HCT116 (cell line): ENCODE measurements around the gene ZNF423. TPM values are rescaled to one million over a fixed set of nuclear protein-coding genes. Genes with fewer than 3 reads are reported as not detected.

ENCODE experiments used
- ATAC-seq: fragments of 200-7000 bp; cut with Tn5 transposase; 2 replicates; pipeline ENCODE4 v1.9.1; 2020; ENCODE audit warnings: mild to moderate bottlenecking, moderate library complexity
- BruUV-seq: library from RNA; stranded (reverse); fragments of 400-500 nt; replicated peaks from 2 replicates; lab custom pipeline; 2021; lab: Mats Ljungman, UMichigan
- CTCF ChIA-PET: fragments of 300-600 bp; sonication (Branson Sonifier 250); formaldehyde crosslinking; loops from one replicate; lab custom pipeline; 2021; ENCODE audit warnings: antibody characterized with exemption; lab: Charles Lee
- POLR2A ChIA-PET: fragments of 300-600, 350-600 bp; sonication (Branson Sonifier 250); formaldehyde crosslinking; loops from one replicate; lab custom pipeline; 2021; ENCODE audit warnings: antibody characterized with exemption; lab: Charles Lee
- RAD21 ChIA-PET, 2 experiments: fragments of 300-600 bp; sonication (Branson Sonifier 250); formaldehyde crosslinking; loops; one replicate each; lab custom pipeline; 2023; ENCODE audit warnings: low total read pairs in 2 of 2; ENCODE audit not compliant: uncharacterized antibody in 2 of 2, unreplicated experiment in 2 of 2, low non-redundant PET in 1 of 2; lab: Charles Lee
- DNase-seq: peaks from one replicate; pipeline ENCODE4 v3.0.0-alpha.2; 2010; ENCODE audit warnings: low read depth, low spot score
- H2AFZ ChIP-seq: fragments of 200-600 bp; shearing (Covaris generic), sonication (generic); 2 replicates; pipeline ENCODE4 v1.6.1; 2017; ENCODE audit warnings: low read depth, mixed run types, mixed read lengths, antibody characterized with exemption, low read length; ENCODE audit not compliant: poor library complexity, severe bottlenecking
- H3K27ac ChIP-seq: 2 replicates; pipeline ENCODE4 v1.5.1; 2012; ENCODE audit warnings: low read depth, low read length
- H3K27me3 ChIP-seq: fragments of 200-600 bp; sonication (generic); 2 replicates; pipeline ENCODE4 v1.6.1; 2016; ENCODE audit warnings: mixed run types, low read length, mixed read lengths; ENCODE audit not compliant: insufficient read depth
- H3K36me3 ChIP-seq, 2 experiments: fragments of 200-500 bp in 1 of 2; fragments of 200-600 bp in 1 of 2; sonication (Bioruptor generic) in 1 of 2; sonication (generic) in 1 of 2; 2 replicates each; pipeline versions ENCODE4 v1.5.1 to v1.6.1; 2014 to 2016; ENCODE audit warnings: low read length in 2 of 2, inconsistent platforms in 1 of 2, mixed read lengths in 1 of 2, mixed run types in 1 of 2; ENCODE audit not compliant: insufficient read depth in 2 of 2, control insufficient read depth in 1 of 2
- H3K4me1 ChIP-seq, 2 experiments: fragments of 200-600 bp in 1 of 2; sonication (generic) in 1 of 2; 2 replicates each; pipeline versions ENCODE4 v1.5.1 to v1.6.1; 2012 to 2017; ENCODE audit warnings: low read length in 2 of 2, inconsistent platforms in 1 of 2, mild to moderate bottlenecking in 1 of 2, mixed read lengths in 1 of 2, mixed run types in 1 of 2, moderate library complexity in 1 of 2; ENCODE audit not compliant: insufficient read depth in 2 of 2, control insufficient read depth in 1 of 2
- H3K4me2 ChIP-seq: fragments of 200-600 bp; sonication (generic); 2 replicates; pipeline ENCODE4 v1.6.1; 2017; ENCODE audit warnings: mixed run types, low read length, mixed read lengths
- H3K4me3 ChIP-seq, 2 experiments: fragments of 200-600 bp in 1 of 2; sonication (generic) in 1 of 2; replicated peaks in 1 of 2; 2 replicates each; pipeline ENCODE4 v1.5.1; 2011 to 2016; ENCODE audit warnings: low read length in 2 of 2, control low read depth in 1 of 2, low read depth in 1 of 2, mild to moderate bottlenecking in 1 of 2, mixed read lengths in 1 of 2, mixed run types in 1 of 2
- H3K79me2 ChIP-seq: fragments of 200-600 bp; sonication (generic); 2 replicates; pipeline ENCODE4 v1.6.1; 2017; ENCODE audit warnings: mild to moderate bottlenecking, mixed run types, low read length, moderate library complexity, mixed read lengths; ENCODE audit not compliant: insufficient read depth
- H3K9ac ChIP-seq: fragments of 200-600 bp; sonication (generic); 2 replicates; pipeline ENCODE4 v1.6.1; 2016; ENCODE audit warnings: low read length, mixed read lengths
- H3K9me2 ChIP-seq: fragments of 200-600 bp; sonication (generic), shearing (Covaris generic); 2 replicates; pipeline ENCODE4 v1.6.1; 2017; ENCODE audit warnings: mixed run types, mild to moderate bottlenecking, moderate library complexity; ENCODE audit not compliant: insufficient read depth
- H3K9me3 ChIP-seq, 2 experiments: fragments of 200-500 bp in 1 of 2; fragments of 200-600 bp in 1 of 2; sonication (Bioruptor generic) in 1 of 2; sonication (generic) in 1 of 2; 2 replicates each; pipeline ENCODE4 v1.6.1; 2014 to 2017; ENCODE audit warnings: low read length in 2 of 2, mixed read lengths in 2 of 2, inconsistent platforms in 1 of 2, low read depth in 1 of 2, mild to moderate bottlenecking in 1 of 2, mixed run types in 1 of 2, moderate library complexity in 1 of 2; ENCODE audit not compliant: control insufficient read depth in 1 of 2, insufficient read depth in 1 of 2
- H4K20me1 ChIP-seq: fragments of 200-600 bp; sonication (generic), shearing (Covaris generic); 2 replicates; pipeline ENCODE4 v1.6.1; 2017; ENCODE audit warnings: mixed run types, mild to moderate bottlenecking, moderate library complexity; ENCODE audit not compliant: insufficient read depth
- CBX3 ChIP-seq: IDR thresholded peaks from 2 replicates; pipeline ENCODE4 v1.6.1; 2012; ENCODE audit warnings: low read depth
- CEBPB ChIP-seq: IDR thresholded peaks from 2 replicates; pipeline ENCODE4 v1.6.1; 2012; ENCODE audit warnings: low read depth
- ELF1 ChIP-seq: IDR thresholded peaks from 2 replicates; pipeline ENCODE4 v1.6.1; 2012; ENCODE audit warnings: low read depth, borderline replicate concordance
- EZH2phosphoT487 ChIP-seq: fragments of 200-600 bp; IDR thresholded peaks from 2 replicates; pipeline ENCODE4 v1.6.1; 2018; ENCODE audit warnings: antibody characterized with exemption, borderline replicate concordance
- FOSL1 ChIP-seq: IDR thresholded peaks from 2 replicates; pipeline ENCODE4 v1.6.1; 2012; ENCODE audit warnings: low read depth
- POLR2AphosphoS5 ChIP-seq: IDR thresholded peaks from 2 replicates; pipeline ENCODE4 v1.6.1; 2011; ENCODE audit warnings: mild to moderate bottlenecking, low read depth, low read length, moderate library complexity
- SP1 ChIP-seq: IDR thresholded peaks from 2 replicates; pipeline ENCODE4 v1.6.1; 2012; ENCODE audit warnings: low read depth
- SRF ChIP-seq: IDR thresholded peaks from 2 replicates; pipeline ENCODE4 v1.6.1; 2012; ENCODE audit warnings: low read depth
- YY1 ChIP-seq: IDR thresholded peaks from 2 replicates; pipeline ENCODE4 v1.6.1; 2011; ENCODE audit warnings: low read length, low read depth, moderate library complexity, mild to moderate bottlenecking; ENCODE audit not compliant: insufficient replicate concordance; ENCODE audit errors: extremely low read depth
- ZFX ChIP-seq: fragments of 450-650 bp; IDR thresholded peaks from 2 replicates; pipeline ENCODE4 v1.6.1; 2017
- ZNF274 ChIP-seq: fragments of 200-500 bp; sonication (Bioruptor generic); IDR thresholded peaks from 2 replicates; pipeline ENCODE4 v1.6.1; 2014; ENCODE audit warnings: mild to moderate bottlenecking, low read depth, low read length, inconsistent platforms
- intact Hi-C: fragments of 100-400 bp; cut with micrococcal nuclease; formaldehyde crosslinking; loops from 2 replicates; pipeline ENCODE4 v1.10.0; 2022
- total RNA-seq: library from RNA; stranded (reverse); gene quantifications from one replicate; pipeline ENCODE4 v1.2.1, GENCODE V29; 2021; ENCODE audit not compliant: unreplicated experiment
- TF ChIP-seq, protein P1 (sequence below), 3 experiments: fragments of 200-600 bp in 1 of 3; sonication (generic) in 1 of 3; IDR thresholded peaks in 2 of 3; conservative IDR thresholded peaks in 1 of 3; 2 replicates each; pipeline ENCODE4 v1.5.1; 2012 to 2017; ENCODE audit warnings: low read depth in 2 of 3, low read length in 2 of 3, antibody characterized with exemption in 1 of 3, borderline replicate concordance in 1 of 3, control low read depth in 1 of 3, mild to moderate bottlenecking in 1 of 3, mixed read lengths in 1 of 3, mixed run types in 1 of 3, moderate library complexity in 1 of 3; ENCODE audit not compliant: insufficient read depth in 1 of 3
- TF ChIP-seq, protein P2 (sequence below): IDR thresholded peaks from 2 replicates; pipeline ENCODE4 v1.6.1; 2012
- TF ChIP-seq, protein P3 (sequence below): IDR thresholded peaks from 2 replicates; pipeline ENCODE4 v1.6.1; 2012

Gene ZNF423
- total RNA-seq, 1 experiment from 2014 or later: 0.22 TPM

- CTCF ChIA-PET: no interaction called here
- Histone ChIP-seq H3K36me3 (no peaks in the 10 kb centered on the region), H4K20me1 (no peaks in the 10 kb centered on the region), H3K79me2 (no peaks in the 10 kb centered on the region), H3K4me1 (no peaks in the 10 kb centered on the region), H3K9ac (no peak overlapping the region), H3K4me3 (no peak overlapping the region), H3K9me3 (no peaks in the 10 kb centered on the region), H3K4me2 (no peak overlapping the region), H3K27ac (no peak overlapping the region), H3K9me2 (no peaks in the 10 kb centered on the region), H2AFZ (no peak overlapping the region), H3K27me3 (0 out of 2 replicates have a peak, but pooled peaks cover 3% of the 10 kb centered on the region)
- ATAC-seq (no peak), DNase-seq (no peak)
- RAD21 ChIA-PET: no interaction called here
- POLR2A ChIA-PET: no interaction called here
- intact Hi-C loops: no loop called here
- no TSS peak for BruUV-seq
- no peak for TF ChIP-seq POLR2AphosphoS5
- no peak for TF ChIP-seq ELF1
- TF ChIP-seq CEBPB: no peak
- no peak for TF ChIP-seq ZNF274
- no peak for TF ChIP-seq SRF
- no peak for TF ChIP-seq EZH2phosphoT487
- TF ChIP-seq, protein P1, sequence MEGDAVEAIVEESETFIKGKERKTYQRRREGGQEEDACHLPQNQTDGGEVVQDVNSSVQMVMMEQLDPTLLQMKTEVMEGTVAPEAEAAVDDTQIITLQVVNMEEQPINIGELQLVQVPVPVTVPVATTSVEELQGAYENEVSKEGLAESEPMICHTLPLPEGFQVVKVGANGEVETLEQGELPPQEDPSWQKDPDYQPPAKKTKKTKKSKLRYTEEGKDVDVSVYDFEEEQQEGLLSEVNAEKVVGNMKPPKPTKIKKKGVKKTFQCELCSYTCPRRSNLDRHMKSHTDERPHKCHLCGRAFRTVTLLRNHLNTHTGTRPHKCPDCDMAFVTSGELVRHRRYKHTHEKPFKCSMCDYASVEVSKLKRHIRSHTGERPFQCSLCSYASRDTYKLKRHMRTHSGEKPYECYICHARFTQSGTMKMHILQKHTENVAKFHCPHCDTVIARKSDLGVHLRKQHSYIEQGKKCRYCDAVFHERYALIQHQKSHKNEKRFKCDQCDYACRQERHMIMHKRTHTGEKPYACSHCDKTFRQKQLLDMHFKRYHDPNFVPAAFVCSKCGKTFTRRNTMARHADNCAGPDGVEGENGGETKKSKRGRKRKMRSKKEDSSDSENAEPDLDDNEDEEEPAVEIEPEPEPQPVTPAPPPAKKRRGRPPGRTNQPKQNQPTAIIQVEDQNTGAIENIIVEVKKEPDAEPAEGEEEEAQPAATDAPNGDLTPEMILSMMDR (IDR thresholded peaks at IDR 0.05 in 2 of 3, conservative IDR thresholded peaks at IDR 0.05 in 1 of 3; ENCODE audit: borderline replicate concordance in 1 of 3, insufficient read depth in 1 of 3, low read depth in 2 of 3, low read length in 2 of 3): no peak
- no peak for TF ChIP-seq SP1
- TF ChIP-seq ZFX: no peak
- TF ChIP-seq FOSL1: no peak
- no peak for TF ChIP-seq YY1
- TF ChIP-seq, protein P2, sequence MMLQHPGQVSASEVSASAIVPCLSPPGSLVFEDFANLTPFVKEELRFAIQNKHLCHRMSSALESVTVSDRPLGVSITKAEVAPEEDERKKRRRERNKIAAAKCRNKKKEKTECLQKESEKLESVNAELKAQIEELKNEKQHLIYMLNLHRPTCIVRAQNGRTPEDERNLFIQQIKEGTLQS: no peak
- TF ChIP-seq, protein P3, sequence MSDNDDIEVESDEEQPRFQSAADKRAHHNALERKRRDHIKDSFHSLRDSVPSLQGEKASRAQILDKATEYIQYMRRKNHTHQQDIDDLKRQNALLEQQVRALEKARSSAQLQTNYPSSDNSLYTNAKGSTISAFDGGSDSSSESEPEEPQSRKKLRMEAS: no peak
- TF ChIP-seq CBX3: no peak
Measured at GRCh38 chr16:49460786-49461470, 395.0 kb downstream of the ZNF423 start.
